GM23338 (cell line): ENCODE results near the gene TMEM131L.

Experiments used
- CREB1 ChIP-seq: fragments of 250-450 bp; sonication (Bioruptor Pico); IDR thresholded peaks from 2 replicates; pipeline ENCODE4 v1.5.0; 2020; ENCODE audit warnings: low read depth, mild to moderate bottlenecking, moderate library complexity
- EZH2phosphoT487 ChIP-seq: fragments of 200-600 bp; sonication (generic); IDR thresholded peaks from one replicate; pipeline ENCODE4 v1.8.1; 2018; ENCODE audit warnings: antibody characterized with exemption; ENCODE audit not compliant: unreplicated experiment
- NANOG ChIP-seq: IDR thresholded peaks from 2 replicates; pipeline ENCODE4 v1.6.1; 2016; ENCODE audit warnings: antibody characterized with exemption, borderline replicate concordance
- POLR2AphosphoS5 ChIP-seq: IDR thresholded peaks from 2 replicates; pipeline ENCODE4 v1.6.1; 2016; ENCODE audit warnings: antibody characterized with exemption, low read depth
- ZNF114 ChIP-seq: fragments of 250-450 bp; sonication (Bioruptor Pico); IDR thresholded peaks from 2 replicates; pipeline ENCODE4 v1.5.0; 2020; ENCODE audit warnings: mild to moderate bottlenecking, moderate library complexity
- TF ChIP-seq, protein P1 (sequence below), 2 experiments: fragments of 200-600 bp in 1 of 2; sonication (generic) in 1 of 2; conservative IDR thresholded peaks; 2 replicates each; pipeline versions ENCODE4 v1.5.1 to v1.6.1; 2016 to 2017; ENCODE audit warnings: antibody characterized with exemption in 2 of 2, low read depth in 2 of 2, mild to moderate bottlenecking in 2 of 2, moderate library complexity in 1 of 2
- TF ChIP-seq, protein P2 (sequence below): IDR thresholded peaks from one replicate; pipeline ENCODE4 v1.6.1; 2018; ENCODE audit warnings: antibody characterized with exemption; ENCODE audit not compliant: unreplicated experiment
- TF ChIP-seq, protein P3 (sequence below): IDR thresholded peaks from 2 replicates; pipeline ENCODE4 v1.6.1; 2016; ENCODE audit warnings: antibody characterized with exemption

DNA sequence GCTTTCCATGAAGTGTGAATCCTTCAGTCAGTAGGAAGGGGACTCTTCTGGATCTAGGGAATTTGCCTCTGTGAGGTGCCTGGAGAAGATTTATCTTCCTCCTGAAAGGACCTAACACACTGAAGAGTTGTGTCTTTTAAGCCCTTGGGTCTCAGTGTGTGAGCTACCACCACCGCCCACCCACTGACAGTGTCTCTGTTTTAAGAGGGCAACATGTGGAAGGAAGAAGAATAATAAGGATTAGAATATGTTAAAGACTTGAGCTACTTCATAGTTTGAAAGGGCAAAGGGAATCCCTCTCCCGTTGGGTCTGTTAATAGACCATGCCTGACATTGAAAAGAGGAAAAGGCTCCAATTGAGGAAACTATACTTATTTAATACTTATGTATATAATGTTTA, 153.7 kb downstream of the TMEM131L start:
- TF ChIP-seq POLR2AphosphoS5: no peak
- TF ChIP-seq, protein P1, sequence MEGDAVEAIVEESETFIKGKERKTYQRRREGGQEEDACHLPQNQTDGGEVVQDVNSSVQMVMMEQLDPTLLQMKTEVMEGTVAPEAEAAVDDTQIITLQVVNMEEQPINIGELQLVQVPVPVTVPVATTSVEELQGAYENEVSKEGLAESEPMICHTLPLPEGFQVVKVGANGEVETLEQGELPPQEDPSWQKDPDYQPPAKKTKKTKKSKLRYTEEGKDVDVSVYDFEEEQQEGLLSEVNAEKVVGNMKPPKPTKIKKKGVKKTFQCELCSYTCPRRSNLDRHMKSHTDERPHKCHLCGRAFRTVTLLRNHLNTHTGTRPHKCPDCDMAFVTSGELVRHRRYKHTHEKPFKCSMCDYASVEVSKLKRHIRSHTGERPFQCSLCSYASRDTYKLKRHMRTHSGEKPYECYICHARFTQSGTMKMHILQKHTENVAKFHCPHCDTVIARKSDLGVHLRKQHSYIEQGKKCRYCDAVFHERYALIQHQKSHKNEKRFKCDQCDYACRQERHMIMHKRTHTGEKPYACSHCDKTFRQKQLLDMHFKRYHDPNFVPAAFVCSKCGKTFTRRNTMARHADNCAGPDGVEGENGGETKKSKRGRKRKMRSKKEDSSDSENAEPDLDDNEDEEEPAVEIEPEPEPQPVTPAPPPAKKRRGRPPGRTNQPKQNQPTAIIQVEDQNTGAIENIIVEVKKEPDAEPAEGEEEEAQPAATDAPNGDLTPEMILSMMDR (conservative IDR thresholded peaks at IDR 0.05; ENCODE audit: low read depth in 2 of 2): no peak
- TF ChIP-seq, protein P2, sequence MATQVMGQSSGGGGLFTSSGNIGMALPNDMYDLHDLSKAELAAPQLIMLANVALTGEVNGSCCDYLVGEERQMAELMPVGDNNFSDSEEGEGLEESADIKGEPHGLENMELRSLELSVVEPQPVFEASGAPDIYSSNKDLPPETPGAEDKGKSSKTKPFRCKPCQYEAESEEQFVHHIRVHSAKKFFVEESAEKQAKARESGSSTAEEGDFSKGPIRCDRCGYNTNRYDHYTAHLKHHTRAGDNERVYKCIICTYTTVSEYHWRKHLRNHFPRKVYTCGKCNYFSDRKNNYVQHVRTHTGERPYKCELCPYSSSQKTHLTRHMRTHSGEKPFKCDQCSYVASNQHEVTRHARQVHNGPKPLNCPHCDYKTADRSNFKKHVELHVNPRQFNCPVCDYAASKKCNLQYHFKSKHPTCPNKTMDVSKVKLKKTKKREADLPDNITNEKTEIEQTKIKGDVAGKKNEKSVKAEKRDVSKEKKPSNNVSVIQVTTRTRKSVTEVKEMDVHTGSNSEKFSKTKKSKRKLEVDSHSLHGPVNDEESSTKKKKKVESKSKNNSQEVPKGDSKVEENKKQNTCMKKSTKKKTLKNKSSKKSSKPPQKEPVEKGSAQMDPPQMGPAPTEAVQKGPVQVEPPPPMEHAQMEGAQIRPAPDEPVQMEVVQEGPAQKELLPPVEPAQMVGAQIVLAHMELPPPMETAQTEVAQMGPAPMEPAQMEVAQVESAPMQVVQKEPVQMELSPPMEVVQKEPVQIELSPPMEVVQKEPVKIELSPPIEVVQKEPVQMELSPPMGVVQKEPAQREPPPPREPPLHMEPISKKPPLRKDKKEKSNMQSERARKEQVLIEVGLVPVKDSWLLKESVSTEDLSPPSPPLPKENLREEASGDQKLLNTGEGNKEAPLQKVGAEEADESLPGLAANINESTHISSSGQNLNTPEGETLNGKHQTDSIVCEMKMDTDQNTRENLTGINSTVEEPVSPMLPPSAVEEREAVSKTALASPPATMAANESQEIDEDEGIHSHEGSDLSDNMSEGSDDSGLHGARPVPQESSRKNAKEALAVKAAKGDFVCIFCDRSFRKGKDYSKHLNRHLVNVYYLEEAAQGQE: no peak
- TF ChIP-seq, protein P3, sequence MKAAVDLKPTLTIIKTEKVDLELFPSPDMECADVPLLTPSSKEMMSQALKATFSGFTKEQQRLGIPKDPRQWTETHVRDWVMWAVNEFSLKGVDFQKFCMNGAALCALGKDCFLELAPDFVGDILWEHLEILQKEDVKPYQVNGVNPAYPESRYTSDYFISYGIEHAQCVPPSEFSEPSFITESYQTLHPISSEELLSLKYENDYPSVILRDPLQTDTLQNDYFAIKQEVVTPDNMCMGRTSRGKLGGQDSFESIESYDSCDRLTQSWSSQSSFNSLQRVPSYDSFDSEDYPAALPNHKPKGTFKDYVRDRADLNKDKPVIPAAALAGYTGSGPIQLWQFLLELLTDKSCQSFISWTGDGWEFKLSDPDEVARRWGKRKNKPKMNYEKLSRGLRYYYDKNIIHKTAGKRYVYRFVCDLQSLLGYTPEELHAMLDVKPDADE: no peak
- TF ChIP-seq CREB1 (CRISPR knock-in tag): no peak
- no peak for TF ChIP-seq EZH2phosphoT487
- no peak for TF ChIP-seq NANOG
- TF ChIP-seq ZNF114: no peak
